Activated CD8-positive, alpha-beta memory T cell treated with anti-CD3 and anti-CD28 coated beads, Interleukin-2, amount 50 U/mL, for 48 hours (primary cell): ENCODE measurements around the gene CHST13.
"Not testable (repeated sequence)": the region's sequence is repeated elsewhere in the genome, so short reads cannot be mapped to it uniquely, and the experiment has no call there.

Experiments used
- DNase-seq: peaks from one replicate; pipeline ENCODE4 v3.0.0-alpha.2; 2020

CHST13 gene

GRCh38 chr3:126556637-126557414 lies 32.9 kb downstream of the CHST13 start:
- peak; percentile 36 for DNase-seq

GRCh38 chr3:126557415-126557745 lies 33.4 kb downstream of the CHST13 start:
- DNase-seq: no peak

- peak; percentile 22 for DNase-seq
Measured at GRCh38 chr3:126557761-126558160, 33.8 kb downstream of the CHST13 start.

- DNase-seq: peak; percentile 15
Measured at GRCh38 chr3:126558336-126559071, 34.5 kb downstream of the CHST13 start, which contains the start of gene C3orf22. TSS of gene C3orf22 (minus strand) at chr3:126558932. CDS start at chr3:126553390, 5,542 bp downstream.

GRCh38 chr3:126562737-126563276 lies 38.9 kb downstream of the CHST13 start:
- DNase-seq: no peak

GRCh38 chr3:126567696-126568438 lies 43.9 kb downstream of the CHST13 start:
- no peak for DNase-seq

GRCh38 chr3:126568776-126569342 lies 44.9 kb downstream of the CHST13 start:
- no peak for DNase-seq

GRCh38 chr3:126569390-126569975 lies 45.5 kb downstream of the CHST13 start:
- DNase-seq: no peak

- peak; percentile 43 for DNase-seq
Measured at GRCh38 chr3:126570103-126570541, 46.2 kb downstream of the CHST13 start.

GRCh38 chr3:126571078-126571477 lies 47.1 kb downstream of the CHST13 start:
- DNase-seq: no peak

- no peak for DNase-seq
Measured at GRCh38 chr3:126573492-126574117, 49.6 kb downstream of the CHST13 start.

GRCh38 chr3:126577261-126577660 lies 53.3 kb downstream of the CHST13 start:
- DNase-seq: no peak

GRCh38 chr3:126578702-126579101 lies 54.7 kb downstream of the CHST13 start:
- no peak for DNase-seq

- no peak for DNase-seq
Measured at GRCh38 chr3:126580746-126581145, 56.8 kb downstream of the CHST13 start.

- no peak for DNase-seq
Measured at GRCh38 chr3:126581569-126581968, 57.6 kb downstream of the CHST13 start.

- DNase-seq: no peak
Measured at GRCh38 chr3:126582311-126582710, 58.4 kb downstream of the CHST13 start.

GRCh38 chr3:126591515-126591914 lies 67.6 kb downstream of the CHST13 start:
- DNase-seq: not testable (repeated sequence)
